HG03159 (cell line): ENCODE data around the gene ASB7.

Experiments
- ATAC-seq: cut with Tn5 transposase; IDR thresholded peaks from one replicate; pipeline ENCODE4 v1.9.1; 2021; ENCODE audit warnings: mild to moderate bottlenecking, moderate library complexity; ENCODE audit not compliant: unreplicated experiment

ASB7 gene

GRCh38 chr15:100683434-100683833 is 81.0 kb downstream of the ASB7 start:
- no peak for ATAC-seq

DNA sequence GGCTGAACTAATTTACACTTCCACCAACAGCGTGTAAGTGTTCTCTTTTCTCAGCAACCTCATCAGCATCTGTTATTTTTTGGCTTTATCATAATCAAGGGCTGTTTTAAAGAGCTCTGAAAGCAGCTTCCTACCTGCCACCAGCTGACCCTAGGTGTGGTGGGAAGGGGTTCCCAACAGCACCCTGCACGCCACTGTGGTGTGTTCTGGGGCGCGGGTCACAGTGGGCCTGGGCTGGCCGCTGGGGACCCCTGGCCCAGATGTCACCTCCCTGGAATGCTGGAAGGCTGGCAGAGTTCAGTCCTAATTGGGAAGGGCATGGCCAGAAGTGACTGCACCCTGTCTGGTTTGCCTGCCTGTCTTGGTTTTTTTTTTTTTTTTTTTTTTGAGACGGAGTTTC is 82.2 kb downstream of the ASB7 start:
- ATAC-seq: no peak

GRCh38 chr15:100686021-100686724 is 83.8 kb downstream of the ASB7 start:
- no peak for ATAC-seq

- no peak for ATAC-seq
Measured at GRCh38 chr15:100686725-100687473, 84.5 kb downstream of the ASB7 start.

- no peak for ATAC-seq
Measured at GRCh38 chr15:100687582-100688141, 85.3 kb downstream of the ASB7 start.

- ATAC-seq: no peak
Measured at GRCh38 chr15:100688549-100689120, 86.2 kb downstream of the ASB7 start.

DNA sequence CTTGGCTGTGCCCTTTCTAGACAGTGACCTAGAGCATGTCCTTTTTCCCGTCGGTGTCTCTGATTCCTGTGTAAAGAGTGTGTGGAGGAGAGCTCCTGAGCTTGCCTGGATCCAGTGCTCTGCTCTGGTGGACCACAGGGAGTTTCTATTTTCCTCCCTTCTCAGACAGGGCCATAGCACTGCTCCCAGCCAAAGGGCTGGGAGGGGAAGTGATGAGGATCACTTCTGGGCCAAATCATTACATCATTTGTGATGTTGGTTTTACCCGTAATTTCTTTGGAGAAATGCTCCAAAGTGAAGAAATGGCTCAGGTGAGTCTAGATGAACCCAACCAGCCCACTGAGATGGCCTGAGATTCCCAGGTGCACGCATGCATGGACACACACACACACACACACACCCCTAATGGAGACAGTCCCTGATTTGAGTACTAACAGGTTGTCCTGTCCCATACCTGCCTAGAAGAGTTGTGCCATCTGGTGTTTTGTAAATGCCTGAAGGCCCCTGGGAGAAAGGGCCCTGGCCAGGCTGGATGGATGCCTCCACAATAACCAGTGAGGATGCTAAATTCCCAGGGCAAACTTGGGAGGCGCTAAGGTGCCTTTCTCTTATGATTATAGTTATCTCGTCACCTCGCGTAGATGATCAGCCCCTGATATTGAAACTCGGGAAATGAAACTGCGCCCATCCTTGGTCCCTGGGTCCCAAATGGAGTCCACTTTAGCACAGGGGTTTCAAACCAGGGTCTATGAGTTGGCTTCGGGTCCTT is 86.9 kb downstream of the ASB7 start:
- ATAC-seq: no peak

DNA sequence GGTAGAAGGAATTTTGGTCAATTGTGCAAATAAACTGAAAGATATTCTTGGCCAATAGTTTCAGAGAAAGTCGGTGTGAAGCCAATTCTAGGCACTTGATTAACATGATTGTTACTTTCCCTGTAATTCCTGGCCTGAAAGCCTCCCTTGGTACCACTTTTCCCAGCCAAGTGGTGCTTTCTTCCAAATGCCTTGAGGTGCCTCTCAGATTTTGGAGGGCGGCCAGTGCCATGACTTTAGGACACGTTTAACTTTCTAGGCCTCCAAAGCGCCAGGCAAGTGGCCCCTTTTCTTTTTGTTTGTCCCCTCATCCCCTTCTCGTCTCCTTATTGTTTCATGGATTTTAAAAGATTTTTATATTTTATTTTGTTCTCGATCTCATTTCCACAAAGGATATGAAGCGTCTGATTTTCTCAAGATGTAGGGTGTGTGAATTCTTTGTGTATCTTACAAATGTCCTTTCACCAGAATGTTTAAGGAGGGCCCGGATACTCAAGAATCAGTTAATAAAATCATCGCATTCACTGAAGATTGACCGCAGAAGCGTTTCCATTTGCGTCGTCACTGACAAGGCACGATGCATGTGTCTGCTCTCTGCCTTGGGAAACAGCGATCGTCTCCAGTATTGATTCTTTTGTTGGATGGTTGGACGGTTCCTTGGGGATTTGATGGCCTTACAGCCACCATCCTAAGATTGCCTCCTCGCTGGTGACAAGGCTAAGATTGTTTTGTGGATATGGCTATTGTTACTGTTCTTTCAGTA is 87.8 kb downstream of the ASB7 start:
- no peak for ATAC-seq

GRCh38 chr15:100690795-100691158 is 88.4 kb downstream of the ASB7 start:
- ATAC-seq: no peak

DNA sequence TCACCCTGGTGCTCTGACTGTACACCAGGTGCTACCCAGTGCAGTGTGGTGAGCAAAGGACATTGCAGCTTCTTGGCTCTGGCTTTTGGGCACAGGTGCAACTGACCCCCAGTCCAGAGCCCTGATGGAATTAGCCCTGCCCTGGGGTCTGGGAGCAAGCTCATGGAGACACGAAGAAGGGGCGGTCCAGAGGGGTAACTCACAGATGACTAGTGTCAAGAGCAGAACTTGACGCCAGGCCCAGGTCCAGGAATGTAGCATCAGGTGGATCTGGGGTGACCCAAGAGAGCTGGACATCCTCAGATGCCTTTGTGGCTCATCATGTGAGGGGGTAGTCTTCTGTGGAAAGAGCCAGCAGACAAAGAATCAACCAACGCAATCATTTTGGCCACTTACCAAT is 88.9 kb downstream of the ASB7 start:
- no peak for ATAC-seq

GRCh38 chr15:100692246-100692645 is 89.9 kb downstream of the ASB7 start:
- ATAC-seq: no peak

DNA sequence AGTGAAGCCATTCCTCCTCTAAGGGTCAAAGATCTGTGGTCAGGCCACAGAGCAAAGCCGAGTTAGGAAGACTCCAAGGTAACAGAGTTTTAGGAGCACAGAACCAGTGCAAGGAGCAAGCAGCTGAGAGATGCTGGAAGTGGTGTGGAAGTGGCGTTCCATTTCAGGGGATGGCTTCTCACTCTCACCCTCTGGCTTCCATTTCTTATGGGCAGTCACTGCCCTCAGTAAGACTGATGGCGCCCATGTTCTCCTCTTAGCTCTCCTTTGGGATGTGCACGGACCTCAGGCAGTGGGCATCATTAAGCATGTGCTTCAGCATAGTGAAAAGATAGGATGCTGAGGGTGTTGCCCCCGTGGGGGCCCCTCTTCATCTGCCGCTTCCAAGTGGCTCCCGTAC is 90.3 kb downstream of the ASB7 start:
- no peak for ATAC-seq

DNA sequence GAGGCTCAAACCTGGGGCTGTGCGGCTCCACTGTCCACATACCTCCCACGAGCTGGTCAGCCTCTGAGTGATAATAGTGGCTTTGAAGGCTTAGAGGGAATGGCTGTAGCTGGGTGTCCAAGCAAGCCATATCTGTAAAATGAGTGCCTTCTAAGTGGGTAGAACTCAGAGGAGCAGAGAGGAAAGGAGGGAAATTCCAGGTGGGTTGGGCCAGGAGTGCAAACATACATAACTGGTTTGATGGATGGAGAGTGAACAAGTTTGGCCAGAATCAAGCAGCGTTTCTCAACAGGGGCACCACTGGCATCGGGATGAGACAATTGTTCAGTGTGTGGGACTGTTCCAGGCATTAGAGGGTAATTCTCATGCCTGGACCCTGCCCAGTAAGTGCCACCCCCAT is 91.1 kb downstream of the ASB7 start:
- no peak for ATAC-seq

- ATAC-seq: no peak
Measured at GRCh38 chr15:100694381-100695021, 92.1 kb downstream of the ASB7 start.

GRCh38 chr15:100695048-100695447 is 92.7 kb downstream of the ASB7 start:
- ATAC-seq: no peak

GRCh38 chr15:100696452-100696851 is 94.1 kb downstream of the ASB7 start:
- no peak for ATAC-seq
